H9 (cell line): ENCODE data around the gene EPHA10. TPM values are rescaled to one million over a fixed set of nuclear protein-coding genes. Genes with fewer than 3 reads are reported as not detected.

Source experiments
- DNase-seq: peaks from one replicate; pipeline ENCODE4 v3.0.0-alpha.2; 2017
- H2AFZ ChIP-seq: one replicate; pipeline ENCODE4 v1.6.1; 2013; ENCODE audit warnings: mild to moderate bottlenecking, low read length, control low read depth, moderate library complexity
- H2AK5ac ChIP-seq: 2 replicates; pipeline ENCODE4 v1.6.1; 2013; ENCODE audit warnings: low read length, control low read depth, mixed read lengths; ENCODE audit not compliant: insufficient read length
- H2BK120ac ChIP-seq: one replicate; pipeline ENCODE4 v1.6.1; 2013; ENCODE audit warnings: low read depth, mild to moderate bottlenecking, low read length, control low read depth, inconsistent platforms; ENCODE audit not compliant: poor library complexity, severe bottlenecking
- H2BK12ac ChIP-seq: 2 replicates; pipeline ENCODE4 v1.6.1; 2013; ENCODE audit warnings: low read length, control low read depth, mixed read lengths, low read depth; ENCODE audit not compliant: insufficient read length
- H2BK15ac ChIP-seq: 2 replicates; pipeline ENCODE4 v1.6.1; 2013; ENCODE audit warnings: low read depth, low read length, control low read depth
- H2BK20ac ChIP-seq: one replicate; pipeline ENCODE4 v1.6.1; 2013; ENCODE audit warnings: low read depth, mild to moderate bottlenecking, low read length, control low read depth, inconsistent platforms; ENCODE audit not compliant: poor library complexity, severe bottlenecking
- H2BK5ac ChIP-seq: 2 replicates; pipeline ENCODE4 v1.6.1; 2013; ENCODE audit warnings: low read length, control low read depth, mixed read lengths; ENCODE audit not compliant: insufficient read length
- H3K14ac ChIP-seq: 2 replicates; pipeline ENCODE4 v1.6.1; 2013; ENCODE audit warnings: low read length, control low read depth; ENCODE audit not compliant: insufficient read depth
- H3K18ac ChIP-seq: 2 replicates; pipeline ENCODE4 v1.6.1; 2013; ENCODE audit warnings: low read depth, mild to moderate bottlenecking, mixed read lengths, low read length, control low read depth; ENCODE audit not compliant: insufficient read length
- H3K23ac ChIP-seq: 2 replicates; pipeline ENCODE4 v1.6.1; 2013; ENCODE audit warnings: low read length, control low read depth, mixed read lengths, low read depth; ENCODE audit not compliant: insufficient read length
- H3K23me2 ChIP-seq: 2 replicates; pipeline ENCODE4 v1.6.1; 2013; ENCODE audit warnings: low read depth, mild to moderate bottlenecking, mixed read lengths, low read length, control low read depth; ENCODE audit not compliant: insufficient read length, poor library complexity, severe bottlenecking
- H3K27ac ChIP-seq: 2 replicates; pipeline ENCODE4 v1.5.1; 2013; ENCODE audit warnings: low read length, control low read depth, mixed read lengths, low read depth; ENCODE audit not compliant: insufficient read length
- H3K27me3 ChIP-seq: 2 replicates; pipeline ENCODE4 v1.6.1; 2013; ENCODE audit warnings: low read length, control low read depth, inconsistent platforms; ENCODE audit not compliant: insufficient read depth
- H3K4ac ChIP-seq: 2 replicates; pipeline ENCODE4 v1.6.1; 2013; ENCODE audit warnings: low read depth, mild to moderate bottlenecking, control low read depth, inconsistent platforms, low read length, moderate library complexity
- H3K4me1 ChIP-seq: 2 replicates; pipeline ENCODE4 v1.6.1; 2013; ENCODE audit warnings: low read length, control low read depth, inconsistent platforms; ENCODE audit not compliant: insufficient read depth
- H3K4me2 ChIP-seq: 2 replicates; pipeline ENCODE4 v1.6.1; 2013; ENCODE audit warnings: low read length, control low read depth, mixed read lengths; ENCODE audit not compliant: insufficient read length, insufficient read depth
- H3K56ac ChIP-seq: 2 replicates; pipeline ENCODE4 v1.6.1; 2013; ENCODE audit warnings: low read depth, mild to moderate bottlenecking, mixed read lengths, low read length, control low read depth; ENCODE audit not compliant: insufficient read length
- H3K79me1 ChIP-seq: 2 replicates; pipeline ENCODE4 v1.6.1; 2013; ENCODE audit warnings: low read depth, mild to moderate bottlenecking, moderate library complexity, low read length, control low read depth, inconsistent platforms; ENCODE audit not compliant: insufficient read depth, poor library complexity, severe bottlenecking
- H3K79me2 ChIP-seq: 2 replicates; pipeline ENCODE4 v1.6.1; 2013; ENCODE audit warnings: low read length, control low read depth, inconsistent platforms; ENCODE audit not compliant: insufficient read depth
- H3K9ac ChIP-seq: 2 replicates; pipeline ENCODE4 v1.6.1; 2013; ENCODE audit warnings: low read length, control low read depth, mixed read lengths; ENCODE audit not compliant: insufficient read length; ENCODE audit errors: extremely low read depth
- H3K9me3 ChIP-seq: one replicate; pipeline ENCODE4 v1.6.1; 2013; ENCODE audit warnings: low read depth, low read length, inconsistent platforms; ENCODE audit not compliant: control insufficient read depth
- H3T11ph ChIP-seq: one replicate; pipeline ENCODE4 v1.6.1; 2013; ENCODE audit warnings: mild to moderate bottlenecking, low read length, control low read depth, inconsistent platforms
- H4K20me1 ChIP-seq: one replicate; pipeline ENCODE4 v1.6.1; 2013; ENCODE audit not compliant: control insufficient read depth, insufficient read length, insufficient read depth
- H4K5ac ChIP-seq: 2 replicates; pipeline ENCODE4 v1.6.1; 2013; ENCODE audit warnings: low read depth, mild to moderate bottlenecking, mixed read lengths, low read length, control low read depth; ENCODE audit not compliant: insufficient read length
- H4K8ac ChIP-seq: replicated peaks from 2 replicates; pipeline ENCODE4 v1.6.1; 2013; ENCODE audit warnings: low read length, control low read depth, mixed read lengths, low read depth; ENCODE audit not compliant: insufficient read length
- H4K91ac ChIP-seq: 2 replicates; pipeline ENCODE4 v1.6.1; 2013; ENCODE audit warnings: low read depth, mild to moderate bottlenecking, moderate library complexity, mixed read lengths, low read length, control low read depth; ENCODE audit not compliant: insufficient read length
- H3K27ac Mint-ChIP-seq, 3 experiments: 2 replicates in 2 of 3; 3 replicates in 1 of 3; pipeline ENCODE4 v1.8.0; 2020 to 2021; ENCODE audit warnings: mixed read lengths in 3 of 3, mild to moderate bottlenecking in 1 of 3, moderate library complexity in 1 of 3
- H3K27me3 Mint-ChIP-seq: 2 replicates; pipeline ENCODE4 v1.8.0; 2021; ENCODE audit warnings: low read depth, mild to moderate bottlenecking, moderate library complexity, mixed read lengths
- H3K36me3 Mint-ChIP-seq, 3 experiments: 2 replicates in 2 of 3; 3 replicates in 1 of 3; pipeline ENCODE4 v1.8.0; 2020 to 2021; ENCODE audit warnings: low read depth in 3 of 3, mixed read lengths in 3 of 3; ENCODE audit not compliant: insufficient read depth in 1 of 3
- H3K4me1 Mint-ChIP-seq, 2 experiments: 2 replicates each; pipeline ENCODE4 v1.8.0; 2020; ENCODE audit warnings: mixed read lengths in 2 of 2
- H3K4me3 Mint-ChIP-seq, 2 experiments: 2 replicates in 1 of 2; 3 replicates in 1 of 2; pipeline ENCODE4 v1.8.0; 2020 to 2021; ENCODE audit warnings: mild to moderate bottlenecking in 2 of 2, mixed read lengths in 2 of 2, moderate library complexity in 1 of 2
- H3K9me3 Mint-ChIP-seq, 2 experiments: 2 replicates in 1 of 2; 3 replicates in 1 of 2; pipeline ENCODE4 v1.8.0; 2020; ENCODE audit warnings: mild to moderate bottlenecking in 2 of 2, mixed read lengths in 2 of 2, moderate library complexity in 1 of 2
- CTCF ChIP-seq: fragments of 200-600 bp; sonication (generic); conservative IDR thresholded peaks from 3 replicates; pipeline ENCODE4 v1.8.0; 2021; ENCODE audit warnings: antibody characterized with exemption, mild to moderate bottlenecking
- WGBS: extraction: QIAGEN DNeasy Blood & Tissue Kit; methylation state at CpG from one replicate; pipeline ENCODE4 v1.1.7; 2013; ENCODE audit warnings: missing lambda C conversion rate, low lambda C conversion rate, mixed read lengths; ENCODE audit not compliant: insufficient read length; ENCODE audit errors: extremely low coverage; 5-methylcytosine and 5-hydroxymethylcytosine counted together
- total RNA-seq: library from RNA; stranded (reverse); gene quantifications from 2 replicates; pipeline ENCODE4 v1.2.1, GENCODE V29; 2021

EPHA10 gene
- total RNA-seq, 1 experiment from 2014 or later, result 0.96 TPM

DNA sequence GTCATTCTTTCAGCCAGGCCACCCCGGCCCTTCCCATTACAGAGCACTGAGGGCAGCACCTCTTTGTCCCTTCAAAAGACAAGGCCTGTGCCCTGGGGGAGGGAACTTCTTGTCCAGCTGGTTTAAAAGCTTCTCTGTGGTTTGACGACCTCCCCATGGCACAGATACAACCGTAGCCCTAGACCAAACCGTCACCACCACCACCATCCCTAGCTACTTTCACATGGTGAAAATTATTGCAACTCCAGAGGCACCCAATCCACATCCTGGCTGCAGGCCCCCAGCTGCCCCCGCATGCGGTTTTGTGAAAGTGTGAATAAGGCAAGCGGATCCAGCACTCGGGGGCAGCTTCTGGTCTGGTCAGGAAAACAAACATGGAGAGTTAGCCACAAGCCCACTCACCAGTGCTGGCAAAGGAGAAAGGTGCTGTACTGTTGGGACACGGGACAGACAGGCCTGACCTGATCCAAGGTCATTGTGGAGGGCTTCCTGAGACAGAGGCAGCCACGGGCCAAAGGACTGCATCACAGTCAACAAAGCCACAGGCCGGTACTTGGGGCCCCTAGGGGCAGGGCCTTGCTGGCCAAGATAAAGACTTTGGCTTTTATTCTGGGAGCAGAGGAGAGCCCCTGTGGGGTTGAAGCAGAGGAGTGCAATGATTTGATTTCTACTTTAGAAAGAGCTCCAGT lies 41.4 kb downstream of the EPHA10 start:
- H3K27me3 Mint-ChIP-seq, result peaks cover 18% of the 10 kb centered on the region

More for the DNA sequence above, 41.4 kb downstream of the EPHA10 start:
- Histone ChIP-seq H3K4ac (no peak overlapping the region), H2BK5ac (no peak overlapping the region), H2BK12ac (no peak overlapping the region), H3K4me1 (no peaks in the 10 kb centered on the region), H4K8ac (no peak overlapping the region), H3K27ac (no peak overlapping the region), H3K4me2 (no peak overlapping the region), H3K18ac (no peak overlapping the region), H2AK5ac (no peak overlapping the region), H3K23me2 (no peaks in the 10 kb centered on the region), H4K5ac (no peak overlapping the region), H3K9me3 (no peaks in the 10 kb centered on the region), H3K79me2 (no peaks in the 10 kb centered on the region), H3K9ac (no peak overlapping the region), H2BK120ac (no peak overlapping the region), H4K20me1 (no peaks in the 10 kb centered on the region), H3K27me3 (no peaks in the 10 kb centered on the region), H3K23ac (no peak overlapping the region), H4K91ac (no peak overlapping the region), H3K79me1 (no peaks in the 10 kb centered on the region), H2BK20ac (no peak overlapping the region), H3T11ph (no peak overlapping the region), H3K56ac (no peak overlapping the region), H2AFZ (no peak overlapping the region), H3K14ac (peak overlapping the region; percentile 26), H2BK15ac (no peak overlapping the region)
- Mint-ChIP-seq H3K4me1 (peaks cover 9 to 14% of the 10 kb centered on the region in 2 experiments; a peak in 3 of 4 replicates), H3K27ac (no peak overlapping the region), H3K4me3 (no peak overlapping the region), H3K9me3 (no peaks in the 10 kb centered on the region), H3K36me3 (no peaks in the 10 kb centered on the region; a peak in 1 of 7 replicates)
- DNase-seq, result no peak
- no peak for TF ChIP-seq CTCF
- no CpG with 5 or more reads among the region's 11 CpGs for WGBS
